Stimulated activated memory B cell treated with anti-CD40 and anti-IgM and Interleukin-4, amounts not matched to agents 10 μg/mL and 1 μg/mL and 100 μg/mL, for 72 hours (primary cell): Measurements from ENCODE around the gene MSL1.

ENCODE experiments used
- ATAC-seq: fragments of 150-1000 bp; cut with Tn5 transposase; 2 replicates; pipeline ENCODE4 v1.10.0; 2021
- H3K27ac Mint-ChIP-seq: one replicate; pipeline ENCODE4 v1.8.0; 2022; ENCODE audit warnings: mild to moderate bottlenecking, mixed read lengths
- H3K27me3 Mint-ChIP-seq: one replicate; pipeline ENCODE4 v1.8.0; 2022; ENCODE audit warnings: mixed read lengths
- H3K36me3 Mint-ChIP-seq: one replicate; pipeline ENCODE4 v1.8.0; 2022; ENCODE audit warnings: mixed read lengths
- H3K4me1 Mint-ChIP-seq: one replicate; pipeline ENCODE4 v1.8.0; 2022; ENCODE audit warnings: mixed read lengths
- H3K4me3 Mint-ChIP-seq: one replicate; pipeline ENCODE4 v1.8.0; 2022; ENCODE audit warnings: mild to moderate bottlenecking, moderate library complexity, mixed read lengths
- H3K9me3 Mint-ChIP-seq: one replicate; pipeline ENCODE4 v1.8.0; 2022; ENCODE audit warnings: mixed read lengths

The MSL1 gene

GRCh38 chr17:40121181-40122135, at the start of gene MSL1:
Gene MSL1, plus strand, starts transcription at chr17:40121971. Its CDS starts 642 bp downstream, at chr17:40122613.
- H3K27me3 Mint-ChIP-seq = no peaks in the 10 kb centered on the region
- no peaks in the 10 kb centered on the region for H3K9me3 Mint-ChIP-seq
- H3K27ac Mint-ChIP-seq = peak within 1 kb of the TSS; percentile 75
- H3K36me3 Mint-ChIP-seq = peaks cover 7% of the 10 kb centered on the region
- ATAC-seq = peak; percentile 83
- peaks cover 47% of the 10 kb centered on the region for H3K4me1 Mint-ChIP-seq
- peak within 1 kb of the TSS; percentile 94 for H3K4me3 Mint-ChIP-seq

GRCh38 chr17:40072040-40072734, 49.6 kb upstream of the MSL1 start:
- ATAC-seq = no peak
- Mint-ChIP-seq H3K4me3 (no peak overlapping the region), H3K9me3 (no peaks in the 10 kb centered on the region), H3K27ac (peak overlapping the region; percentile 76), H3K4me1 (peaks cover 73% of the 10 kb centered on the region), H3K36me3 (no peaks in the 10 kb centered on the region), H3K27me3 (no peaks in the 10 kb centered on the region)

GRCh38 chr17:40072735-40073346, 48.9 kb upstream of the MSL1 start:
- ATAC-seq = no peak
- H3K9me3 Mint-ChIP-seq = no peaks in the 10 kb centered on the region
- H3K27ac Mint-ChIP-seq = peak overlapping the region; percentile 2
- no peaks in the 10 kb centered on the region for H3K27me3 Mint-ChIP-seq
- H3K4me1 Mint-ChIP-seq = peaks cover 66% of the 10 kb centered on the region
- no peak overlapping the region for H3K4me3 Mint-ChIP-seq
- no peaks in the 10 kb centered on the region for H3K36me3 Mint-ChIP-seq

GRCh38 chr17:40073454-40074174, 48.2 kb upstream of the MSL1 start:
- no peaks in the 10 kb centered on the region for H3K27me3 Mint-ChIP-seq
- H3K4me3 Mint-ChIP-seq = no peak overlapping the region
- peak overlapping the region; percentile 2 for H3K27ac Mint-ChIP-seq
- peaks cover 59% of the 10 kb centered on the region for H3K4me1 Mint-ChIP-seq
- no peak for ATAC-seq
- H3K36me3 Mint-ChIP-seq = no peaks in the 10 kb centered on the region
- no peaks in the 10 kb centered on the region for H3K9me3 Mint-ChIP-seq

- Mint-ChIP-seq H3K36me3 (no peaks in the 10 kb centered on the region), H3K27ac (peak overlapping the region; percentile 2), H3K27me3 (no peaks in the 10 kb centered on the region), H3K4me1 (peaks cover 53% of the 10 kb centered on the region), H3K4me3 (no peak overlapping the region), H3K9me3 (no peaks in the 10 kb centered on the region)
- ATAC-seq = no peak
Observed at GRCh38 chr17:40074175-40074512, 47.6 kb upstream of the MSL1 start.

- Mint-ChIP-seq H3K9me3 (no peaks in the 10 kb centered on the region), H3K4me1 (peaks cover 46% of the 10 kb centered on the region), H3K27ac (no peak overlapping the region), H3K27me3 (no peaks in the 10 kb centered on the region), H3K36me3 (no peaks in the 10 kb centered on the region), H3K4me3 (no peak overlapping the region)
- ATAC-seq = no peak
Observed at GRCh38 chr17:40074871-40075200, 46.9 kb upstream of the MSL1 start.

- Mint-ChIP-seq H3K27me3 (no peaks in the 10 kb centered on the region), H3K9me3 (no peaks in the 10 kb centered on the region), H3K27ac (no peak overlapping the region), H3K4me3 (no peak overlapping the region), H3K36me3 (no peaks in the 10 kb centered on the region), H3K4me1 (peaks cover 41% of the 10 kb centered on the region)
- ATAC-seq = peak; percentile 75
Observed at GRCh38 chr17:40075201-40075941, 46.4 kb upstream of the MSL1 start.

GRCh38 chr17:40075942-40076498, 45.8 kb upstream of the MSL1 start:
- Mint-ChIP-seq H3K27ac (no peak overlapping the region), H3K4me3 (no peak overlapping the region), H3K9me3 (no peaks in the 10 kb centered on the region), H3K27me3 (no peaks in the 10 kb centered on the region), H3K36me3 (no peaks in the 10 kb centered on the region), H3K4me1 (peaks cover 35% of the 10 kb centered on the region)
- no peak for ATAC-seq

- Mint-ChIP-seq H3K4me1 (peaks cover 29% of the 10 kb centered on the region), H3K27ac (no peak overlapping the region), H3K27me3 (no peaks in the 10 kb centered on the region), H3K4me3 (no peak overlapping the region), H3K36me3 (no peaks in the 10 kb centered on the region), H3K9me3 (no peaks in the 10 kb centered on the region)
- no peak for ATAC-seq
Observed at GRCh38 chr17:40076591-40076990, 45.2 kb upstream of the MSL1 start.

GRCh38 chr17:40079545-40079944, 42.2 kb upstream of the MSL1 start:
- no peak for ATAC-seq

GRCh38 chr17:40084477-40084876, 37.3 kb upstream of the MSL1 start:
- peaks cover 37% of the 10 kb centered on the region for H3K36me3 Mint-ChIP-seq
- H3K4me3 Mint-ChIP-seq = no peak overlapping the region
- no peak overlapping the region for H3K27ac Mint-ChIP-seq
- H3K4me1 Mint-ChIP-seq = peaks cover 18% of the 10 kb centered on the region
- H3K9me3 Mint-ChIP-seq = no peaks in the 10 kb centered on the region
- H3K27me3 Mint-ChIP-seq = no peaks in the 10 kb centered on the region
- no peak for ATAC-seq

More at GRCh38 chr17:40079545-40079944, 42.2 kb upstream of the MSL1 start:
- Mint-ChIP-seq H3K4me3 (no peak overlapping the region), H3K27ac (no peak overlapping the region), H3K9me3 (no peaks in the 10 kb centered on the region), H3K27me3 (no peaks in the 10 kb centered on the region), H3K4me1 (peaks cover 20% of the 10 kb centered on the region), H3K36me3 (peaks cover 11% of the 10 kb centered on the region)

GRCh38 chr17:40086150-40087044, 35.4 kb upstream of the MSL1 start:
- Mint-ChIP-seq H3K27me3 (no peaks in the 10 kb centered on the region), H3K36me3 (peaks cover 40% of the 10 kb centered on the region), H3K27ac (peak overlapping the region; percentile 1), H3K4me3 (no peak overlapping the region), H3K4me1 (peaks cover 18% of the 10 kb centered on the region), H3K9me3 (no peaks in the 10 kb centered on the region)
- peak; percentile 68 for ATAC-seq

GRCh38 chr17:40087049-40087794, 34.5 kb upstream of the MSL1 start:
- Mint-ChIP-seq H3K27me3 (no peaks in the 10 kb centered on the region), H3K4me1 (peaks cover 18% of the 10 kb centered on the region), H3K27ac (peak overlapping the region; percentile 1), H3K9me3 (no peaks in the 10 kb centered on the region), H3K36me3 (peaks cover 40% of the 10 kb centered on the region), H3K4me3 (no peak overlapping the region)
- no peak for ATAC-seq
